Activated T-cell treated with anti-CD3 and anti-CD28 coated beads for 4 hours (primary cell): ENCODE measurements around the gene JMJD7.

ENCODE experiments used
- DNase-seq: peaks from one replicate; pipeline ENCODE4 v3.0.0-alpha.2; 2020

The JMJD7 gene

GRCh38 chr15:41827880-41828806 is at the start of gene JMJD7:
JMJD7 (plus strand) TSS chr15:41828092; CDS start chr15:41828125, 33 bp downstream.
- peak; percentile 98 for DNase-seq

DNA sequence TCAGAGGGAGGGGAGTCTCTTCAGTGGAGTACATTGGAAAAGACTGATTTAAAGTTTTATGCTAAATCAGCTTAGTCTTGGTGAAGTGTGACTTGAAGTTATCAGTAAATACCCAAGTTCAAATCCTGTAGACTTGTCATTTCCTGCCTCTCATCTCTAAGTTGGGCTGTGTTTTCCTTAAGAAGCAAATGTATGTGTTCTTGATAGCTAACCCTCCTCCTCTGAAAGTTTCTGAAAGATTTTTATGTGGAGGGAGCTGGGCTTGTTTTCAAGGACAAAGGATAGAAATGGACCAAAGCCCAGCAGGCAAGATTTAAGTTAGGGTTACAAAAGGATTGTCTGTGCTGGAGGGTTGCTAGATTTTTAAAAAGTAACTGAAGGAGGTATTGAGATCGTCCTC is 49.4 kb upstream of the JMJD7 start:
- no peak for DNase-seq

- no peak for DNase-seq
Observed at GRCh38 chr15:41779662-41780157, 48.2 kb upstream of the JMJD7 start.

DNA sequence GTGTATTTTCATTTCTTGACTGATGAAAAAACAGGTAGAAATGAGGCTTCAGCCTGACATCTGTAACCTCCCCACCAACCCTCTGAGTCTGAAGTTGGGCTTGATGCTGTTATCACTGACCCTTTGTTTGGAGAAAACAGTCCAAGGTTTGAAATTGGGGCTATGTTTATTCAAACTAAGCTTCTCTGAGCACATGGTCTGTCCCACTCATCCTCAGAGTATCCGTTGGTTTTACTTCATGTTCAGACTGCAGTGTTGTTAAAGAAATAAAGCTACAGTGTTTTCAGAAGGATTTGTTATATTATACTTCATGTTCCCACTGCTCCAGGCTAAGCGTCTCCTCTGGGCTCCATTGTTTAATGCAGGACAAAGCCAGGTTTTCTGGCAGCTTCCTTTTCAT is 47.6 kb upstream of the JMJD7 start:
- DNase-seq, result no peak

DNA sequence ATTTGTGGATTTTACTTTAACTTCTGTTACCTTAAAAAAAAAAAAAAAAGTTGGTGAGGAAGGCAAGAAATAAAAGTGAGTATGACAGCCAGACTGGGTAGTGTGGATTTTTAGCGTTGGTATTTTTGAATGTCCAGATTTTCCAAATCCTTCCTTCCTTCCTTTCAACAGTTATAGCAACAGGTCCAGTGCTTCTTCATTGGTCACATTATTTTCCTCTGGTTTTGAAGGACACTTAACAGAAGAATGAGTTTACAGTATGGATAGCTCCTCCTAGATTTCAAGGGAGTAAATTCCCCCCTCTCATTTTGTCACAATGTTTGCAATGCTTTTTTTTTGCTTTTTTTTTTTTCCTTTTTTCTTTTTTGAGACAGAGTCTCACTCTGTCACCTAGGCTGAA is 47.2 kb upstream of the JMJD7 start:
- DNase-seq, result no peak

DNA sequence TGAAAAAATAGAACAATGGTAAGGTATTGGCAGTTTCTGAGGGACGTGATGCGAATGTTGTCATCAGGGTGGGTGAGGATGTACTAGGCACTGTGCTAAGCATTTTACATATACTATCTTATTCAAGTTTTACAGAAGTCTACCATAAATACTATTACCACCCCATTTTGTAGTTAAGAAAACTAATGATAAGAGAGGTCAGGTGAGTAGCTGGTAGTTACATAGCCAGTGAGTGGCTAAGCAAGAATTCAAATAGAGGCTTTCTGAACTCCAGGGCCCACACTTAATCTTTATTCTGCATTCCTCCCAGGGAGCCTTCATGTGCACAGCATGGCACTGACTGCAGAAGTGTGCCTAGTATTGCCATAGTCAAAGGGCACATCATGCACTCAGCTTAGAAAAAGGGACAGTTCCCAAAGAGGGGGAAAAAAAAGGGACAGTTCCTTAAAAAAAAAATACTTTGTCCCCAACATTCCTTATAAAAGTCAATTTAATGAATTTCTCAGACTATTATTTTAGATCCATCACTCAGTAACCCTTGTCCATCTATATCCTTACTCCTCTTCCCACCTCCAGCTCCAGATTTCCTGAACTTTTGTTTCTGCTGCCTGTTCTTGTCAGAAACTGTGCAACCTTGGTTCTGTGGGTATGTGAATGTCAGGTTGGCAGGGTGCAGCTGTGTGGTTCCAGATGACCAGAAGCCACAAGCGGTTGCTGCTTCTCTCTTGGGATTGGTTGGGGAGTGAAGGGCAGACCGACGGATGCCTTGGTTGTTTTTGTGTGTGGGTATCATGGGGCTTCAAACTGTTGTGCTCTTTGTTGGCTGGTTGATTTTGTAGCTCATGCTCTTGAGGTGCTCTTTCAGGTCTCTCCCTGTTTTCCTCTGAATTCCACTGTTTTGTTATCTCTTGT is 45.3 kb upstream of the JMJD7 start:
- no peak for DNase-seq

GRCh38 chr15:41783296-41783695 is 44.6 kb upstream of the JMJD7 start:
- DNase-seq, result no peak

DNA sequence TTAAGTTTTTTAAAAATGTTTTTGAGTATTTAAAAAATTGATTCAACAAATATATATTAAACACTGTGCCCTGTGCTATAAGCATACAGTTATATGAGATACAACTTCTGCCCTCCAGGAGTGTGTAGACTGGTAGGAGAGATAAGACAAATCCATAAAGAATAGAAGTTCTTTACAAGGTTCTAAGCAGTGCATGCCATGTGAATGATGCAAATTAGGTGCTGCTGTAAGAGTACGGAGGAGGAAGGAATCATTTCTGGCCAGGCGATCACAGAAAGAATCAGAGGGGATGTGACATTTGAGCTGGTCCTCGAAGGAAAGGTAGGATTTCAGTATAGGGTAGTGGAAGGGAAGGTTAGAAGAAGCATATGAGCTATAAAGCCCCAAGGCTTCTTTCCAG is 39.6 kb upstream of the JMJD7 start:
- DNase-seq, result no peak

DNA sequence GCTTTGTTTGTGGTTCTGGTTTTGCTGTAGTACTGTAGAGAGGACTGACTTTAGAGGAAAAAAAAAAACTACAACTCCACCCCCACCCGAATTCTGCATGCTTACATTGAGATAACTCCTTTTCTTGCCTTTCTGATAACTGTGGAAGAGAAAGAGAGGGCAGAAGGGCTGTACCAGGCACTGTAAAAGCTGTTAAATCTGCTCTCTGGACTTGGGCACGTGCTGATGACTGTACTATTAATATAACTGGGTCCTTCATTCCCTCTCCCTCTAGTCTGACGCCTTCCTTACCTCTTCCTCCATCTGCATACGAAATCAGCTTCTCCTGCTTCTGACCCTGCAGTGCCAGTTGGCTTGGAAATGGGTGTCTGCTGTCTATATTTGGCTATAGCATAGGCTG is 38.7 kb upstream of the JMJD7 start:
- DNase-seq, result no peak

DNA sequence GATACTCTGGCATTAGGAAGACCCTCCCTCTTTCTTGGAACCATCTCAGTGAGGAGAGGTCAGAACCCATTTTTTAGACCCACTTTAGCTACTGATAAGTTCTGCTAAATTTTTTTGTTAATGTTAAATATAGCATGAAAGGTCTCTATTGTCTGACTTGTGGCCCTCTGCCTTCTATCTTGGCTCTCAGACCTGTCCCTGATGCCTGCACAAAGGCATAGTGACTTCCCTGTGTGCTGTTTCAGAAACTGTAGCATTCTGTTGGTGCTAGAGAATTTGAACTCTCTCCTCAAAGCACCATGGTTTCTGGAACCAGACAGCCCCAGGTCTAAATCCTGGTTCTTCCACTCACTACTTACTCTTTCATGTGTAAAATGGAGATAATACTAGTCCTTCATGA is 38.2 kb upstream of the JMJD7 start:
- no peak for DNase-seq

- DNase-seq, result no peak
Observed at GRCh38 chr15:41790169-41790568, 37.7 kb upstream of the JMJD7 start.

DNA sequence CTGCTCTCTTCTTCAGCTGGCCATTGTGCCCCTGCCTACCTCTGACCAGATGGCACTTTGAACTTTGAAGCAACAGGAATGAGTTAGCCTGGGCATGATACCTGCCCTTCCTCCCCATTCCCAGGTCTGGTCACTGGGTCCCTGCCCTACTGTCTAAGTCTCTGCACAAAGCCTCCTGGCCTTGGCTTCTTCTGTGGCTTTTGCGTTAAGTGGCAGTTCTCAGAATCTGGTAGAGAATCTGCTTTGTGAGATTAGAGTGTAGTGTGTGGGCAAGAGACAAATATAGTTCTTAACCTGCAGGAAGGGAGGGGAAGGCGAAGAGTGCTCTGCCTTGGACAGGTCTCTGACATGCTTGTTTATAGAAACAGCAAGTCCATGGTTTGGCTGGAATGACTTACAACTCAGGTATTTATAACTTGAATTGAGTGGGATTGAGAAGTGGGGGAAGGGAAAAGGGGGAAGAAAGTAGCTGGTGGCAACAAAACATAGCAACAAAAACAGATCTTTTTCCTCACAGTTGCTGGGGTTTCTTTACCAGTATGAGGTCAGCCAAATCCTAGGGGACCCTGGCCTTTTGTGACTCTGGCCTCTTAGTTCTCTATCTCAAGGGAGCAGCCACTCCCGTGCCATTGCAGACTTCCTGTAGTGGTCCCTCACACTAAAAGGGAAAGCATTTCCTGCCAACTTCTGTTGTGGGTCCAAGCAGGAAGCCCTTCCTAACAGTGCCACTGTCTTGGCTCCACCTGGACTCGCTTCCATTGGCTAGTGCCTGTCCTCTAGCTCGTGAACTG is 36.9 kb upstream of the JMJD7 start:
- no peak for DNase-seq

- DNase-seq, result no peak
Observed at GRCh38 chr15:41791547-41791937, 36.4 kb upstream of the JMJD7 start.

- DNase-seq, result no peak
Observed at GRCh38 chr15:41792000-41792637, 35.8 kb upstream of the JMJD7 start.

GRCh38 chr15:41794081-41794480 is 33.8 kb upstream of the JMJD7 start:
- no peak for DNase-seq

- no peak for DNase-seq
Observed at GRCh38 chr15:41795996-41796856, 31.7 kb upstream of the JMJD7 start.

GRCh38 chr15:41797201-41797944 is 30.5 kb upstream of the JMJD7 start:
- DNase-seq, result no peak

GRCh38 chr15:41798607-41799487 is 29.0 kb upstream of the JMJD7 start:
- DNase-seq, result no peak

DNA sequence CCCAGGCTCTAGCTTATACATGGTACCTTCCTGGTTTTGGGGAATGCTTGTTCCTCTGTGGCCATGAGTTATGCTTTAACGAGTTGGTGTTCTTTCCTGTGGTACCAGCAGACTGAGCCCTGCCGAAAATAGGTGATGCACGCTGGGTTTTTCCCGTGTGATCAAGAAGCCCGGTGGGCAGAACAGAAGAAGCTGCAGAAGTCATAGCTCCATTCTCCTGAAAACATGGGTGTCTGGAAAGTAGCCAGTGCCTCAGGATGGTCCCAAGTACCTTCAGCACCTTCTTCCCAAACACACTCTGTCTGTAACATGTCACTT is 28.4 kb upstream of the JMJD7 start:
- no peak for DNase-seq

GRCh38 chr15:41801185-41801584 is 26.7 kb upstream of the JMJD7 start:
- no peak for DNase-seq
